Fibroblast of the conjunctiva (primary cell): ENCODE measurements around the gene R3HCC1L.
A peak's percentile ranks its signal among the peaks of the same experiment; 100 is the strongest.

Experiments used
- DNase-seq: peaks from one replicate; pipeline ENCODE4 v3.0.0-alpha.2; 2010; ENCODE audit warnings: low read depth

The R3HCC1L gene

DNA sequence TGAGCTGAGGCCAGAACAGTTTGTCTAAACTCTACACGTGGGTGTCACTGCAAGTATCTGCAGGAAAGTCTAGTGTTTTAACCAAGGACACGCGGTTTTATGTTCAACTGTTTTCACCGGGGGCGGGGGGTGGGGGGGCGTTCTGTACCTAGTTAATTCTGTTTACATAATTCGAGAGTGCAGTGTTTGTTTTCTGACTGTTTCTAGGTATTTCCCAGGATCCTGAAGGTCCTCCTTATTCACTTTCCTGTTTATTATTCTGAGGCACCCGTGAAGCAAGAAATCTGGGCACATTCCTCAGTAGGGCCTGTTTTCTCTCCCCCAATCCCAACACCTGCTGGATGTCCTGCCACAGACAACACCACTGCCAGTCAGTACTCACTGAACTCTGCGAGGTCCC, 125.9 kb downstream of the R3HCC1L start:
- no peak for DNase-seq

DNA sequence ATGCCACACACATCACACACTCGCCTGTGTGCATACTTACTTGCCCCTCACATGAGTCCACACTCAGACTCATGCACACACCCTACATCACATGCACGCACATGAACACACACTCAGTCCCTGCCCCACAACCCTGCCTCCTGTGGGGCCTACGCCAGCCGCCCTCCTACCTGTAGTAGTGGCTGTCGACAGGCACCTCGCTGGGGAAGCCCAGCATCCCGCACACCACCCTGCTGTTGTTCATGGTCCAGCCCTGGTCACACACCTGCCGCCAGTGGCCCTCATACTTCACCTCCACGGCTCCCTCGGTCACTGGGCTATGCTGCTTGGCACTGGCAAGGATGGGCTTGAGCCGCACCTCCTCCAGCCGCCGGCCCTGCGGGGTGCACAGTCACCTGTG, 126.3 kb downstream of the R3HCC1L start:
- DNase-seq, result no peak

DNA sequence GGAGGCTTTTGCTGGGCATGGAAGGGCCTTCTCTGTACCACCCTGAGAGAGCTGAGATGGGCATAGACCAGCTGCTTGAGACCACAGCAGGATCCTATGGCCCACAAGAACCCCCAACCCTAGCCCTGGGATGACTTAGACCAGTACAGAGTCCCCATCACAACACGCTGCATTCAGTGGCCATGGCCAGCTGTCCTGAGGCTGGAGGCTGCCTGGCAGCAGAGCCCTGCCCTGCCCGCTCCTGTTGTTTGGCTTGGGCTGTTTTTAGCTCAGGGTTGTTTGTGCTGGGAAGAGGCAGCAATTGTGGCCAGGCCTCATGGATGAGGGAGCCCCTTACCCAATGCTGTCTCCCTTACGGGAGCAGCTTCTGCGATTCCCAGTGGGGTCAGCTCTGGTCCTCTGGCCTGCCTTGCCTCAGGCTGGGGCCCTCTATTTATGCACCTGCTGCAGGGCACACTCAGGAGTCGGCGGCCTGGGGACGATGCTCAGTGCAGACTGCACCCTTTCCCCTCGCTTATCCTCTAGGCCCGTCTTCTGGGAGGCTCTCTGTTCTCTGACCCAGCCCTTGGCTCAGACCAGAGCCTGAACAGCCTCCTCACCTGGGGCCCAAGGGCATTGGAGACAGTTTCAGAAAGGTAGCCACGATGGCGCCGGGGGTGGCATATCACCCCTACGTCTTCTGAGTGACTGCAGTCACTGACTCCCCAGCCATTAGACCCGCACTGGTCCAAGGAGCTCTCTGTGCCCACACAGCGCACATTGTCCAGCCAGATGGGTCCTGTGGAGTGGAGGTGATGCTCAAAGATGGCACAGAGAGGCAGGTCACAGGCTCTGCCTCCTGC, 127.2 kb downstream of the R3HCC1L start:
- no peak for DNase-seq

DNA sequence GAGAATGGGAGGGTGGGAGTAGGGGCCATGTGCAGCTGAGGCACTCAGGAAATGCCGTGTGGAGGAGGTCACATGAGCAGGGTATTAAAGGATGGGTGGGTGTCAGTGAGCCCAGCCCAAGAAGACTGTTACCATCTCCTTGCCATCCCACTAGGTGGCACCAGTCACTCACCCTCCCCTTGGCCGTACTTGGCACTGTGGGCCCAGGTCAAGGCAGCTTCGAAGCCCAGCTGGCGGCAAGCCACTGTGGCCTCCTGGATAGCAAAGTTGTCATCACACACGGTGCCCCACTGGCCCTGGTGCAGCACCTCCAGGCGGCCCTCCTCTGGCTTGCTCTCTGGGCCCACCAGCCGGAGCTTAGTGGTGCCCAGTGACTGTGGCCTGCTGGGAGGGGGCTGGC, 128.1 kb downstream of the R3HCC1L start:
- peak; percentile 26 for DNase-seq

DNA sequence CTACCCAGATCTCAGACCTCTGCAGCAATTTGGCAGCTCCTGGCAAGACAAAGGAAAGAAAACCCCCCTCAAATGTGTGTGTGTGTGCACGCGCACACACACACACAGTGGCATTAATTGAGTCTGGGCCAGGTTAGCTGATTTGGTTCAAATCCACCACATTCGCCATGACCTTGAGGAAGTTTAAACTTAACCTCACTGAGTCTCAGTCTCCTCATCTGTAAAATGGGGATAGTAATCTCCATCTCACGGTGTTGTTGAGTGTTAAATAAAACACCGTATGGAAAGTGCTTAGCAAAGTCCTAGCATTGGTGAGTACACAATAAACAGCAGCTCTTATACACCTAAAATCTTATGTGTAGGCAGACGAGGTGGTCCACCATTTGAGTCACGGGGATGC, 128.6 kb downstream of the R3HCC1L start:
- no peak for DNase-seq

DNA sequence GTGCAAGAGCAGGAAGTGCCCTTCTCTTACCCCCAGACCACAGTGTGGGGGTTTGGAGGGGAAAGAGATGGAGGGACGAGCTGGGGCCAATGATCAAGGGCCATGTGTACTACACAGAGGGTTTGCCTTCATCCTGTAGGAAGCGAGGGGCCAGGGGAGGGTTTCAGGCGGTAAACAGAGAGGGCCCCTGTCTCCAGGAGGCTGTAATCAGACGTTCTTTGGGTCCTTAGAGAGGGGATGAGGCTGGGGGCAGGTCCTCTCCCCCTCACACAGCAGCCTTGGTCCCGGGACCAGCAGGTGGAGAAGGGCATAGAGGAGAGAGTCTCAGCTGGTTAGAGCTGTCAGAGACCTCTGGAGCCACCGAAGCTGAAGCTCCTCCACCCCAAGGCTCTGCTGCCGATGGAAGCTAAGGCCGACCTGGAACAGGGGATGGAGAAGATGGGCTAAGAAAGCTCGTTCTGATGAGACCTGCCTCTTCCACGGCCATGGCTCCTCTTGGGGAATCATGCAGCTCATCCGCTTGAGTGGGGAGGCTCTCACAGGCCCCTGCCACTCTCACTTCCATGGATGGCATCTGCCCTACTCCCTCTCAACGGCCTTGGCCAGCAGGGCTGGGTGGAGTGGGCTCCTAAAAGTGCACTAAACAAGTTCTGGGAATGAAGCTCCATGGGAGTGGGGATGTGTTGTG, 130.1 kb downstream of the R3HCC1L start:
- DNase-seq, result no peak

DNA sequence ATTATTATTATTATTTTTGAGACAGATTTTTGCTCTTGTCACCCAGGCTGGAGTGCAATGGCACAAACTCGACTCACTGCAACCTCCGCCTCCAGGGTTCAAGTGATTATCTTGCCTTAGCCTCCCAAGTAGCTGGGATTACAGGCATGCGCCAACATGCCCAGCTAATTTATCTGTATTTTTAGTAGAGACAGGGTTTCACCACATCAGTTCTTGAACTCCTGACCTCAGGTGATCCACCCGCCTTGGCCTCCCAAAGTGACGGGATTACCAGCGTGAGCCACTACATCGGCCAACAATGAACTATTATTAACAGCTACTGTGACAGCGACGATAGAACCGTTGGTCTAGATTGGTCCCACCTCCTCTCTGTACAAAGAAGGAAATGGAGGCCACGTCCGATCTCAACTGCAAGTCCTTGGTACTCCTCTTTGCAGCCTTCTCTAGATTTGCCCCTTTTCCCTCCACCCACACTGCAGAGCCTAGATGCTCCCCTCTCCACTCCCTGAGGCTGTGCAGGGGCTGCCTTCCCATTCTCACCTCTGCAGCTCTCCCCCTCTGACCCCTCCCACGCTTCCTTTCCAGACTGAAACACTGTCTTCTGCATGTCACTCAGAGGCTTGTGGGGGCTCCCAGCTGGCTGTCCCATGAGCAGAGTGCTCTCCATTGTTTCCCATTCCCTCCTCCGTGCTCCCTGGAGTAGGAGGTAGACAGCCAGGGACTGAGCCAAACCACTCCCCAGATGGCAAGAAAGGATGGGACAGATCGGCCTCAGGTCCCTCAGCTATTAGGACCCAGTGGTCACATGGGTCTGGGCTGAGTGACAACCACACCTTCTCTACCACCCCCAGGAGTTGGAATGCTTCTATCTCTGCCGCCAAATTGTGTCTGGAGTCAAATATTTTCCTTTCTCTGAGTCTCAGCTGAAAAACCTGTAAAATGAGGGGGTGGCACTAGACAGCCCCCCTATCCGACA, 131.2 kb downstream of the R3HCC1L start:
- no peak for DNase-seq

DNA sequence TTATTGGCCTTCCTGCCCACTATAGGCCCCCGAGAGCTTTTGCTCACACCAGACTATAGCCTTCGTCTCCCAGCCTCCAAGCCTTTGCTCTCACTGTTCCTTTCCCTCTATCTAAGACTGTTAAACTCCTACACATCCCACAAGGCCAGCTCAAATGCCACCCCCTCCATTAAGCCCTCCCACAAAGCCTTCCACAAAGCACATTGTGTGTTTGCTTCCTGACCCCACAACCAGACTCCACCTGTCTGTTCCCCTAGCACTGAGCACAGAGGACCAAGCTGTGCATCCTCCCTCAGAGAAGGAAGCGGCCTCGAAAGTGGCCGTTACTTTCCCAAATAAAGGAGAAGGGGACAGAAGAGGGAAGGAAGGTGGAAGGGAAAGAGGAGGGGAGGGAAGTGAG, 132.2 kb downstream of the R3HCC1L start:
- no peak for DNase-seq

DNA sequence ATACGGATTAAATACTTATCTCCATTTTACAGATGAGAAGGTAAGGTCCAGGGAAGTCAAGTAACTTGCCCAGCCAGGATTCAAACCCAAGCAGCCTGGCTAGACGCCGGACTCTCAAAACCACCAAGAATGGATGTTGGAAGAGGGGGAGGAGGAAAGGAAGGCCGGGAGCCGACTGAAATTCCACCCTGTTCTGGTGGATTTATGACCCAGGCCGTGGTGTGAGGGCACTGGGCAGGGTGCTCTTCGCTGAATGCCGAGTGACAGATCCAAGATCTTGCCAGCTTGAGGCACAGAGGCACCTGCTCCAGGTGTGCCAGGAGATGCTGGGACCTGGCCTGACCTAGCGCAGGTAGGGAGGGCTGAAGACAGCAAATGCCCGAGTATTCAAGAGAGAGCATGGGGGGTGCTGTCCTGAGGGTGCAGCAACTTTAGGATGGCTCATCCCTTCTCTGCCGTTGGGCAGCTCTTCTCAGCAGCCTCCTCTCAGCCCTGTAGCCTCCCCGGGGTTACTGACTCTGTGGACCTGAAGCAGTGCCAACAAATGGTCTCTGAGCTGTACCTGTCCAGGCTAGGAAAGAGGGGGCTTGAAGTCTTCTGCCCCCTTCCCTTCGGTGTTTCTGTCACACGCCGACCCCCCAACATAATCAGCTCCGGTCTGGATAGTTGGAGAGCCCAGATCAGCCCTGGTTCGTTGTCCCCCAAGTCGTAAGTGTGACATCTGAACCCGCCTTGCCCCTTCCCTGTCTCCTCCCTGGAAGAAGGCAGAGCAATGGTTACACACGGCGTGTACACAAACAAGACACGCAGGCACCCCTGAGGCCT, 132.8 kb downstream of the R3HCC1L start:
- DNase-seq, result no peak

DNA sequence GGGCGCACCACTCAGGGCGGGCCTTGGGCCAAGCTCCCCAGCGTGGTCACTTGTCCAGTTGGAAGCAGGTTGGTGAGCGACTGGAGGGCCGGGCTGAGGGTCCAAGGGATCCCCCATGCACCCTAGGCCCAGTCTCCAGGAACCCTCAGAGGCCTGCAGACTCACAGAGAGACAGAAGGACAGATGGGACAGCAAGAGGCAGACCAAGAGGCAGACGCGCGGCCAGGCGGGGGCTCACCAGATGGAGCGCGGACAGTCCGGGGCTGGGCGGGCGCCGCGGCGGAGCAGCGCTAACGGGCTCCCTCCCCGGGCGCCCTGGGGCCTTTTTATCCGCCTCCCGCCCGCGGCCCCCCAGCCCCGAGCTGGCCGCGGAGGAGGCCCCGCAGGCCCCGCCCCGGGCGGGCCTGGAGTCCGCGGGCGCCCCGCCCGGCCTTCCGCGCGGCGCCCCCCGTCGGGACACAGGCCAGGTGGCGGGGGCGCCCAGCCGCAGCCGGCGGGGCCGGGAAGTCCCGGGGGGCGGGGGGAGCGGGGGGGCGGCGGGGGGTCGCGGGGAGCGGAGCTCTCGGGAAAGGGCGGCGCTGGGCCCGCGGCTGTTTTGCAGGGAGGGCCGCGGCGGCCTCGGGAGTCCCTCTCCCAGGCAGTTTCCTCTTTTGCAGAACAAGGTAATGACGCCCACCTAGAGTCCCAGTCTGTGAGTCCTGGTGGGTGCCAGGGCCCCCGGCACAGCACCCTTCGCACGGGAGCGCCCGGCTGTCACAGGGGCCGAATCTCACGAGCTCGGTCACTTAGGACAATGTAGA, 133.6 kb downstream of the R3HCC1L start, which contains the start of gene LOXL4:
LOXL4 (minus strand) TSS at position 301 of the 800 bp plus-strand sequence. CDS start 5,175 bp downstream, outside the sequence.
- DNase-seq, result no peak

DNA sequence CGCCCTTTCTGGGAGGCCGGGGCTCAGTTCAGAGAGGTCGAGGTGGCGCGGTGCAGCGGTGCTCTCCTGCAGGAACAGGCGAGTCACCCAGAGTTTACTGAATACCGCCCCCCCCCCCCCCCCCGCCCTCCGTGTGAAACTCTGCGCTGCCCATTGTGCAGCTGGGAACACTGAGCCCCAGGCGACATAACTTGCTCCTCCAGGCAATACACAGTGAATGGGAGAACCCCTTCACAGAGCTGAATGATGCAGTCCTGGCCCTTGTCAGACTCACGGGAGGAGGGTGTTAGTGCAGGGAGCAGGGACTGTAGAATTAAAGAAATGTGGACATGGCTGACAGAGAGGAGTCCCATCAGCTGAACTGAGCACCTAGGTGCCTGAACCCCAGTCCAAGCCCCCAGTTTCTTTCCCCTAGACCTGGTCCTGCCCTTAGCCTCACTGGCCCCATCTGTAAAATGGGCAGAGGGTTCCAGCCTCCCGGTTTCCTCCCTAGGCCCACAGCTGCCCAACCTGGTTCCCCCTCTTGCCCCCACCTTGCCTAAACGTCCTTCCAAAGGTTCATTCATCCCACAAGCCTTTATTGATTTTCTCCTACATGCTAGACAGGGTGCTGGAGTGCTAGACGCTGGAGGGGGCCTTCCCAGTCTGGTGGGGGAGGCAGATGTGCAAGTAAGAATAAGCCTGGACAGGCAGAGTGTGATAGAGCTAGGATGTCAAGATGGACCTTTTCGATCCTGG, 134.4 kb downstream of the R3HCC1L start:
- DNase-seq, result no peak

DNA sequence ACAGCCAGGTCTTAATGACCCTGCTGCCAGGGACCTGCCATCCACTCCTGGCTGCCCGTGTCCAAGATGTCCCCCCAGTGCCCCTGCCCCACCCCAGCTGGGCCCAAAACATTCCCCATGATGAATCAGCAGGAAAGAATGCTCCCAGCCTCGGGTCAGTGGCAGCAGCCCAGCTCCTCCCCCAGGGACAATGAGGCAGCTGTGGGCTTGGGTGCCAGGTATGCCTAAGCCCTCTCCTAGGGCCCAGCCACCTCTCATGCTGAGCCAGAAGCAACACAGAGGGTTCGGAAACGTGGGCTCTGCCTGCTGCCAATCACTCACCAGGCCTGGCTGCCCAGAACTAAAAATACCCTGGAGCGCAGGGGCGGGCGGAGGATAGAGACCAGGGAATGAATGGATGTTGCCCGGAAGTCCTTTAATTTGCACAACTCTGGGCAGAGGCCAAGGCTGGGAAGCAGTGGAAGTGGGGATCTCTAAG, 135.0 kb downstream of the R3HCC1L start:
- DNase-seq, result peak; percentile 55

DNA sequence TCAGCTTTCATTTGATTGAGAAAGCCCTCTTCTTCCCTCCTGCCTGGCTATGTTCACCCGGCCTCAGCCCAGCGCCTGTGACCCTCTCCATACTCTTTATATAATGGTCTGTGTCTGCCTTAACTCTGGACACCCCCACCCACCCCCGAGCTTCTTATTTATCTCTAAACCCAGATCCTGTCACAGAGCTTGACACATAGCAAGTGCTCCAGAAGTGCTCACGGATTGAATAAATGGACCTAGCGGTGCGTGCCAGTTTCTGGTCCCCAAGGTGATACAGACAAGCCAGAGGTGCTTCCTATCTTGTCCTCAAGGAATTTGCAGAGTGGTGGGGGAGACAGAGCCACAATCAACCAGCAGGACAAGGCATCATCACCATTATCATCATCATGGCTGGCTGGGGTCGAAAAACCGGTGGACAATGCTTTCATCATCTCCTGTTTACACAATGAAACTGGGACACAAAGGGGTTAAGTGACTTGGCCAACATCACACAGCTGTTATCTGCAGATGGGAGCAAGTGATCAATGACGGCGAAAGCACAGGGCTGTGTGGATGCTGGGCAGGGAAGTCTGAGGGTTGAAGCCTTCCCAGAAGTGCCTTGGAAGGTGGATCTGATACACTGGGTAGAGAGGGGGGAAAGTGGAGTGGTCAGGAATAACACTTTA, 135.8 kb downstream of the R3HCC1L start:
- no peak for DNase-seq

DNA sequence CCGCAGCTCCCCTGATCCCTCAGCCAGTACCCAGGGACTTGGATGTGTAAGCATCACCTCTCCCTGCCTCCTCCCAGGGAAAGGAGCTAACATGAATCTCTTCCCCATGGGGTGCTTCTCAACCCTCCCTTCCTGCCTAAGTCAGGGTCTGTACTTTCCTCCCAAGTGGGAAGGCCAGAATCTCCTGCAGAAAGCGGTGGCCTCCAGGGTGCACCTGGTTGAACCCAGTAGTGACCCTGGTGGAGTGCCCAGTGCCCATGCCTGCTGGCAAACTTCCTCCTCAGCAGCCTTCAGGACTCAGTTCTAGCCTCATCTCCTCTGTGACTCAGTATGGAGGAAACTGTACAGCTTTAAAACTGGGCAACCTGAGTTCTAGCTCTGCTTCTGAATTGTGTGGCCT, 136.3 kb downstream of the R3HCC1L start:
- DNase-seq, result no peak

DNA sequence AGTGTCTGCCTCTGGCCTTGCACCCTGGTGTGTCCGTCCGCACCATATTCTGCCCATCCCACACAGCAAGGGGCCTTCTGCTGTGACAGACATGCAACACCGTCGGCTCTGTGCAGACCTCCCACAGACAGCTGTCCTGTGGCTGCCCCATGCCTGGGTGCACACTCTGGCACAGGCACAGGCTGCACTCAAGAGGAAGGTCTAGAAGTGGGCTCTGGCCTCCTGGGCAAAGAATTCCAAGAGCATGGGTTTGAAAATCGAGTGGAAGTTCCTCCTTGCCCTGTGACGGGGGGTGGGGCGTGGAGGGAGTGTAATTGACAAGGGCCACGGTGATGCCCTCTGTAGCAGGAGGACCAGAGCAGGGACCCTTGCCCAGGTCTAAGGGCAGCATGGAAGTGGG, 137.8 kb downstream of the R3HCC1L start:
- no peak for DNase-seq

DNA sequence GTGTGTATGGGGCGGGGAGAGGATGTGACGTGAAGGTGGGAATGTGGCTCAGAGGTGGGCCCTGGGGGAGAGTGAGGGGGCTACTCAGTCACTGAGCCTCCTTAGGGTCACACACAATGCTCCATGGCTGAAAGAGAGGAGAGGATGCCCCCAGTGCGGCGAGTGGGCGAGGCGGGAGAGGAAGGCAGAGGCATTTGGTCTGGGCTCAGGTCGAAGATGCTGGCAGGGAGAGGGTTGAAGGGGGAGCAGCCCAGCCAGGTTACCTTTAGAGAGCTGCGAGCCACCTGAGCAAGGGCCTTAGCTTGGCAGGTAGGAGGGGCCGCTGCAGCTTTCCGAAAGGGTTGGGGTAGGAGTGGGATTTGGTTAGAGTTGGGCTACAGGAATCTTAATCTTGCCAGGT, 138.2 kb downstream of the R3HCC1L start:
- no peak for DNase-seq

DNA sequence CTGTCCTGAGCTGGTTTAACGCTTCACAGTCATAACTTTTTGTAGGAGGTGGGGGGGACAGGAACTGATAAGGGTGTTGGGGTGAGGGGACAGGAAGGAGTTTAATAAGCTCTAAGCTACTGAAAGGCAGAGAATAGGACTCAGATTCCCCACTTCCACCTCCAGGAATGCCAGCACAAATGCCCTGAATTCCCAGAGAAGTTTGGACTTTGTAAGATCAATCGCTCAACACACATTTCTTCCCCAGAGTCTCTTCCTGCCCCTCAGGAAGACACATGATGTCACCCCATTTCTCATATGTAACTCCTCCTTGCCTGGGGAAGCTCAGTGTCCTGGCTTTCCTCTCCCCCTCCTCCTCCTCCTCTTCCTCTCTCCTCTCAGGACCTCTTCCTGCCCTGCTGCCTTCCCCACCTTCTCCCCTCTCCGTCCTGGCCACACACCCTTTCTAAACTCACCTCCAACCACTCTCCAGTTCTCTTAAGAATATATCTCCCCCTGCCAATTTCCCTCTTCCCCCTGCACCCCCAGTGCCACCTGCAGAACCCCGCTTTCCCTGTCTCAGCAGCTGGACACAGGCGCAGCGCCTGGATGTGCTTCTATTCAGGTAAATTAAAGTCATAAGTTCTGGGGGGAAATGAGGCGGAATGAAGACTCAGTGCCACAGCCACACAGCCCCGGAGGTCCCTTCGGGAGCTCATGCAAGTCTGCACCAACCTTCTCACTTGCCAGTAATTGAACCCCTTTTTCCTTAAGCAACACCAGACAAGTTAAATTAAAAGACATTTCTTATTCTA, 138.8 kb downstream of the R3HCC1L start:
- no peak for DNase-seq

DNA sequence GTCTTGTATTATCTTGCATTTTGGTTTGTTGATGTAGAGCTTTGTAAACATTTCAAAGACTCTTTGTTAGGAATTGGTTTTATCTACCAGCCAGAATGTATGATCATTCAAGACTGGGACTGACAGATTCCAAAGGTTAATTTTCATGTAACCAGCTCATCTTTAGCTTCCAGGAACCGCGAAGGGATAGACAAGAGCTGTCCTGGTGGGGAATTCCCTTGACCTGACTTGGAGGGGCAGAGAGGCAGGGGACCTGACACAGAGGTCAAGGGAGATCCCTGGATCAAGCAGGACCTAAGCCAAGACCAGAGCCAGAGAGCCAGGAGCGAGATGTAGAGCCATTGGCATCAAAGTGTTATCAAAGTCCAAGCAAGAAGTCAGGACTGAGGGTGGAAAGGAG, 140.1 kb downstream of the R3HCC1L start:
- DNase-seq, result no peak
